Measurements from ENCODE around the gene SLC27A4. TPM values are rescaled to one million over a fixed set of nuclear protein-coding genes. Genes with fewer than 3 reads are reported as not detected.

SLC27A4 gene
- total RNA-seq, 1 experiment from 2014 or later: 39.0 TPM

GRCh38 chr9:128341435-128341849 is 1.1 kb downstream of the SLC27A4 start:
- Histone ChIP-seq H3K36me3 (replicated peaks; ENCODE audit: control insufficient read depth, insufficient read depth, low read length) (peaks cover 11% of the 10 kb centered on the region), H3K4me3 (ENCODE audit: insufficient read depth, low read depth, low read length) (peak overlapping the region; percentile 83)

DNA sequence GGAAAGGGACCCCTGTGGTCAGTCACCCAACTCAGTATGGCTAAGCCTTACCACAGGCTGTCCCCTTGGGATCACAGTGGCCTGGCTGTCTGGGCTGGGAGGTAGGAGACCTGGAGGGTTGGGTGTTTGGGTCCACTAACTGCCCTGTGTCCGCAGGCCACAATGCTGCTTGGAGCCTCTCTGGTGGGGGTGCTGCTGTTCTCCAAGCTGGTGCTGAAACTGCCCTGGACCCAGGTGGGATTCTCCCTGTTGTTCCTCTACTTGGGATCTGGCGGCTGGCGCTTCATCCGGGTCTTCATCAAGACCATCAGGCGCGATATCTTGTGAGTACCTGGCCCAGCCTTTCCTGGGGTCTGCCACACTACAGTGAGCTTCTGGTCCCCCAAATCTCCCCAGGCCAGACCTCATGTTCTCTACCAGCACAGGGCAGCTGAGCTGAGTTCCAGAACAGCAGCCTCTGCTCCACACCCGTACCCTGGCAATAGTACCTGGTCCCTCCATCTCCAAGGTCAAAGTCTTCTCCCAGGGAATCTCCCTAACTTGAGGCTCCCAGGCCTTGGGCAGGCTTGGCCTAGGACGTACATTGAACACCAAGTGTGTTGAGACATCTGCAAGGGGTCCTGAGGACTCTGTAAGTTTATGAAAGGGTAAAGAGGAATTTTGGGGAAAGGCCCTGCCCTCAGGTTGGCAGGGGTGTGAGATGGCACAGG is 2.8 kb downstream of the SLC27A4 start:
- no peak for DNase-seq
- Histone ChIP-seq H3K4me3 (ENCODE audit: insufficient read depth, low read depth, low read length) (no peak overlapping the region), H3K36me3 (replicated peaks; ENCODE audit: control insufficient read depth, insufficient read depth, low read length) (peaks cover 15% of the 10 kb centered on the region), H3K27me3 (ENCODE audit: control insufficient read depth, insufficient read depth, low read length) (no peaks in the 10 kb centered on the region)

More at GRCh38 chr9:128341435-128341849, 1.1 kb downstream of the SLC27A4 start:
- DNase-seq: peak; percentile 91
- H3K27me3 ChIP-seq (ENCODE audit: control insufficient read depth, insufficient read depth, low read length): no peaks in the 10 kb centered on the region

DNA sequence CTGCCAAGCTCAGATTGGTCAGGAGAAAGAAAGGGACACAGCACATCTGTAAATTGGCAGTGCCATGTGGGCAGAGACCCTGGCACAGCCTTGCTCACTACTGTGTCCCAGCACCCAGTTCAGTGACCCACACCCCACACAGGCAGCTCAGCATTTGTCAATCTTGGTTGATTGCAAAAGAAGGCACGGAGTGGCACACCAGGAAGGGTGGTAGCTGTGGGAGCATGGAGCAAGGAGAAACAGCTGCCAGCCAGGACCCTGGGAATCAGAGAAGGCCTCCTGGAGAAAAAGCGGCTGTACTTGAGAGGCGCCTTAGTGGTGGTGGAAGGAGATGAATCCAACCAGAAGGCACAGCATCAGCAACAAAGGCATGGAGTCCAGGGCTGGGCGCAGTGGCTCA is 3.5 kb downstream of the SLC27A4 start:
- DNase-seq: no peak
- no peak overlapping the region for H3K4me3 ChIP-seq (ENCODE audit: insufficient read depth, low read depth, low read length)
- no peaks in the 10 kb centered on the region for H3K27me3 ChIP-seq (ENCODE audit: control insufficient read depth, insufficient read depth, low read length)
- H3K36me3 ChIP-seq (replicated peaks; ENCODE audit: control insufficient read depth, insufficient read depth, low read length): peaks cover 16% of the 10 kb centered on the region

- peak; percentile 78 for DNase-seq
- H3K27me3 ChIP-seq (ENCODE audit: control insufficient read depth, insufficient read depth, low read length): no peaks in the 10 kb centered on the region
- peaks cover 19% of the 10 kb centered on the region for H3K36me3 ChIP-seq (replicated peaks; ENCODE audit: control insufficient read depth, insufficient read depth, low read length)
- no peak overlapping the region for H3K4me3 ChIP-seq (ENCODE audit: insufficient read depth, low read depth, low read length)
These were observed 4.7 kb downstream of the SLC27A4 start for GRCh38 chr9:128344931-128345605.

GRCh38 chr9:128349125-128349524 is 8.8 kb downstream of the SLC27A4 start:
- DNase-seq: no peak
- peaks cover 9% of the 10 kb centered on the region for H3K36me3 ChIP-seq (replicated peaks; ENCODE audit: control insufficient read depth, insufficient read depth, low read length)
- no peak overlapping the region for H3K4me3 ChIP-seq (ENCODE audit: insufficient read depth, low read depth, low read length)
- H3K27me3 ChIP-seq (ENCODE audit: control insufficient read depth, insufficient read depth, low read length): no peaks in the 10 kb centered on the region

- Histone ChIP-seq H3K36me3 (replicated peaks; ENCODE audit: control insufficient read depth, insufficient read depth, low read length) (peaks cover 9% of the 10 kb centered on the region), H3K27me3 (ENCODE audit: control insufficient read depth, insufficient read depth, low read length) (no peaks in the 10 kb centered on the region), H3K4me3 (ENCODE audit: insufficient read depth, low read depth, low read length) (no peak overlapping the region)
- no peak for DNase-seq
These were observed 9.4 kb downstream of the SLC27A4 start for GRCh38 chr9:128349772-128350171.

DNA sequence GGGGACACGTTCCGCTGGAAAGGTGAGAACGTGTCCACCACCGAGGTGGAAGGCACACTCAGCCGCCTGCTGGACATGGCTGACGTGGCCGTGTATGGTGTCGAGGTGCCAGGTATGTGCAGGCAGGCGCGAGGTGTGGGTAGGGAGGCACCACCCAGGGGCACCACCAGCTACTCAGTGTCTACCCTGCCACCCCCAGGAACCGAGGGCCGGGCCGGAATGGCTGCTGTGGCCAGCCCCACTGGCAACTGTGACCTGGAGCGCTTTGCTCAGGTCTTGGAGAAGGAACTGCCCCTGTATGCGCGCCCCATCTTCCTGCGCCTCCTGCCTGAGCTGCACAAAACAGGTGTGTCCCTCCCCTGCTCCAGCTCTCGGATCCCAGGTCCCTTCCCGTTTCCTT is 15.1 kb downstream of the SLC27A4 start:
- Histone ChIP-seq H3K4me3 (ENCODE audit: insufficient read depth, low read depth, low read length) (no peak overlapping the region), H3K27me3 (ENCODE audit: control insufficient read depth, insufficient read depth, low read length) (no peaks in the 10 kb centered on the region), H3K36me3 (replicated peaks; ENCODE audit: control insufficient read depth, insufficient read depth, low read length) (no peaks in the 10 kb centered on the region; the same call in none of the 2 replicates)
- no peak for DNase-seq

DNA sequence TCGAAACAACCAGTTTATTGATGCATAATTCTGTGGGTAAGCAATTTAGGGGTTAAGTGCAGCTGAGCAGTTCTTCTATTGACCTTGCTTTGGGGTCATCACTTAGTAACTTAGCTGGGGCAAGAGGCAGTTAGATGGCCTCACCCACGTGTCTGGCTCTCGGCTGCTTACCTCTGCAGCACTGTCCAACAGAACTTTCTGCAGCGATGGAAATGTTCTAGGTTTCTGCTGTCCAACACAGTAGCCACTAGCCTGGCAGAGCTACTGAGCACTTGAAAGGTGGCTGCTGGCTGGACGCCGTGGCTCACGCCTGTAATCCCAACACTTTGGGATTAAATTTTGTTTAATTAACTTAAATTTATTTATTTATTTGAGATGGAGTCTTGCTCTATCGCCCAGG is 17.8 kb downstream of the SLC27A4 start:
- H3K27me3 ChIP-seq (ENCODE audit: control insufficient read depth, insufficient read depth, low read length): peaks cover 10% of the 10 kb centered on the region
- DNase-seq: no peak
- no peak overlapping the region for H3K4me3 ChIP-seq (ENCODE audit: insufficient read depth, low read depth, low read length)
- H3K36me3 ChIP-seq (replicated peaks; ENCODE audit: control insufficient read depth, insufficient read depth, low read length): no peaks in the 10 kb centered on the region; the same call in none of the 2 replicates

DNA sequence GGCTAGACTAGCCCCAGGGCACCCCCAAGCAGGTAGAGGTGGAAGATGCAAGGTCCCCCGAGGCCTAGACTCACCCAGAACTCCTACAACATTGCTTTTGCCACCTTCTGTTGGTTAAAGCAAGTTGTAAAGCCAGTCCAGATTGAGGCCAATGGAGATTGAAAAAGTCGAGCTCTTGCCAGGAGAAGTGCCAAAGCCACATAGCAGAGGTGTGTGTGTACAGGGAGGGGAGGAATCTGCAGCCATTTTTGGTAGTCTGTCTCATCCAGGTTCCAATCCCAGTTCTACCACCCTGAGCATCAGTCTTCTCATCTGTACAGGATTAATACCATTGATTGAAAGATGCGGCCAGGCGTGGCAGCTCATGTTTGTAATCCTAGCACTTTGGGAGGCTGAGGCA is 18.5 kb downstream of the SLC27A4 start:
- no peak overlapping the region for H3K4me3 ChIP-seq (ENCODE audit: insufficient read depth, low read depth, low read length)
- DNase-seq: no peak
- H3K36me3 ChIP-seq (replicated peaks; ENCODE audit: control insufficient read depth, insufficient read depth, low read length): no peaks in the 10 kb centered on the region; the same call in none of the 2 replicates
- peaks cover 17% of the 10 kb centered on the region for H3K27me3 ChIP-seq (ENCODE audit: control insufficient read depth, insufficient read depth, low read length)

DNA sequence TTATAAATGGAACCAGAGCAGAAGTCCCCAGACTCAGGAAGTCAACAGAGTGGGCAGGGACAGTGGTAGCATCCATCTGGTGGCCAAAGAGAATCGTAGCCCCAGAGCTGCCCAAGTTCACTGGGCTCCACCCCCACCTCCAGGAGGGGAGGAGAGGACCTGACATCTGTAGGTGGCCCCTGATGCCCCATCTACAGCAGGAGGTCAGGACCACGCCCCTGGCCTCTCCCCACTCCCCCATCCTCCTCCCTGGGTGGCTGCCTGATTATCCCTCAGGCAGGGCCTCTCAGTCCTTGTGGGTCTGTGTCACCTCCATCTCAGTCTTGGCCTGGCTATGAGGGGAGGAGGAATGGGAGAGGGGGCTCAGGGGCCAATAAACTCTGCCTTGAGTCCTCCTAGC is 20.5 kb downstream of the SLC27A4 start:
- no peak for DNase-seq
- H3K4me3 ChIP-seq (ENCODE audit: insufficient read depth, low read depth, low read length): no peak overlapping the region
- H3K36me3 ChIP-seq (replicated peaks; ENCODE audit: control insufficient read depth, insufficient read depth, low read length): no peaks in the 10 kb centered on the region; the same call in 1 of the 2 replicates
- H3K27me3 ChIP-seq (ENCODE audit: control insufficient read depth, insufficient read depth, low read length): peaks cover 29% of the 10 kb centered on the region

DNA sequence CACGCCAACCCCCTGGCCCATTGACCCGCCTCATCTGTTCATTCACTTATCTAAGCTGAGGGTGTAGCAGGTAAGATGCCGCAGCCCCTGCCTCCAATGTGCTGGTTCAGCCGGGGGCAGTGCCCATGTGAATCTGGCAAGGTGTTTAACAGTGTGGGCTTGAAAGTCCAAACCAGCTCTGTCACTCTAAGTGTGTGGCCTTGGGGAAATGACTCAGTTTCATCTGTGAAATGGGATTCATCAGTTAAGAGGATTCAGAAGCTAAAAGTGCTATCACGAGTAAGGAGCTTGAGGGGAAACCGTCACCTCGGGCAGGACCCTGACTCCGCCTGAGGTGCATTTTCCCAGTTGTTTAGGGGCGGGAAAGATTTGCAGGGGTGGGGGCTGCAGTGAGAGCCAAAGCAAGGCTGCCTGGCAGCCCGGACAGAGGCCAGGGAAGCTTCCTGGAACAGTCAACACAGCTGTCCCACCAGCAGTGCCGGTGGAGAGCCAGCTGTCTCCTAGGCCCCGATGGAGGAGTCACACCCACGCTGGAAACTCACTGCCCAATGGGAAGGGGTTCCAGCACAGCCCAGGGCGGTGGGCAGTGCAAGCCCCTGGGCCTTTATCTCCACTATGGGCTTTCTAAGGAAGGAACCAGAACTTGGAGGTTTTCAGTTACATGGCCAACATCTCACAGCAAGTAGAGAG is 21.1 kb downstream of the SLC27A4 start:
- Histone ChIP-seq H3K4me3 (ENCODE audit: insufficient read depth, low read depth, low read length) (no peak overlapping the region), H3K27me3 (ENCODE audit: control insufficient read depth, insufficient read depth, low read length) (peaks cover 32% of the 10 kb centered on the region), H3K36me3 (replicated peaks; ENCODE audit: control insufficient read depth, insufficient read depth, low read length) (no peaks in the 10 kb centered on the region)
- no peak for DNase-seq

- Histone ChIP-seq H3K27me3 (ENCODE audit: control insufficient read depth, insufficient read depth, low read length) (peaks cover 39% of the 10 kb centered on the region), H3K4me3 (ENCODE audit: insufficient read depth, low read depth, low read length) (no peak overlapping the region; the same call in 1 of the 2 replicates), H3K36me3 (replicated peaks; ENCODE audit: control insufficient read depth, insufficient read depth, low read length) (no peaks in the 10 kb centered on the region)
- DNase-seq: peak; percentile 95
These were observed 21.8 kb downstream of the SLC27A4 start for GRCh38 chr9:128361986-128362646.

GRCh38 chr9:128362774-128363173 is 22.4 kb downstream of the SLC27A4 start:
- Histone ChIP-seq H3K36me3 (replicated peaks; ENCODE audit: control insufficient read depth, insufficient read depth, low read length) (no peaks in the 10 kb centered on the region), H3K27me3 (ENCODE audit: control insufficient read depth, insufficient read depth, low read length) (peaks cover 39% of the 10 kb centered on the region), H3K4me3 (ENCODE audit: insufficient read depth, low read depth, low read length) (no peak overlapping the region)
- DNase-seq: no peak

DNA sequence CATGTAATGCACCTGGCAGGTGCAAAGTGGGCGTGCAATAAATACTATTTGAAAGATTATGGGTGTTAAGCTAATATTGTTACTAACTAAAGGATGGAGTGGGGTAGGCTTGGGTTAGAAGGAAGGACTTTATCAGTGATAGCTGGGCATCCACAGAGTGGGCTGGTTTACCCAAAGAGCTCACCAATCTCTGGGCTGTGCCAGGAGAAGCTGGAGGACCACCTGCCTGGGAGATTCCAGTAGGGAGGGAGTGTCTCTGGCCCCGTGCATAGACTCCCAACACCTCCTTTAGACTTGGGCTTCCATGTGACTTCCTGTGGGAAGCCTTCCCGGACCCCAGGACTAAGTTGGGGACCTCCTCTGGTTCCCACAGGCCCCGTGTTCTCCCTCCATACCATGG is 25.2 kb downstream of the SLC27A4 start:
- H3K36me3 ChIP-seq (replicated peaks; ENCODE audit: control insufficient read depth, insufficient read depth, low read length): no peaks in the 10 kb centered on the region
- peaks cover 39% of the 10 kb centered on the region for H3K27me3 ChIP-seq (ENCODE audit: control insufficient read depth, insufficient read depth, low read length)
- peak; percentile 63 for DNase-seq
- no peak overlapping the region for H3K4me3 ChIP-seq (ENCODE audit: insufficient read depth, low read depth, low read length)

Data from H7 (cell line).